ENCODE results near the gene NFIA.
"Not testable (repeated sequence)": the region's sequence is repeated elsewhere in the genome, so short reads cannot be mapped to it uniquely, and the experiment has no call there.

The NFIA gene

DNA sequence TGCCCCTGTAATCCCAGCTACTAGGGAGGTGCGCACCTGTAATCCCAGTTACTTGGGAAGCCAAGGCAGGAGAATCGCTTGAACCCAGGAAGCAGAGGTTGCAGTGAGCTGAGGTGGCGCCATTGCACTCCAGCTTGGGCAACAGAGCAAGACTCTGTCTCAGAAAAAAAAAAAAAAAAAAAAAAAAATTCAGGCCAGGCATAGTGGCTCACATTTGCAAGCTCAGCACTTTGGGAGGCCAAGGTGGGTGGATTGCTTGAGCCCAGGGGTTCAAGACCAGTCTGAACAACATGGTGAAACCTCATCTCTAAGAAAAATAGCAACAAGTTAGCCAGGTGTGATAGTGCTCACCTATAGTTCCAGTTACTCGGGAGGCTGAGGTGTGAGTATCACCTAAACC is 20.8 kb upstream of the NFIA start:
- DNase-seq, result not testable (repeated sequence)

GRCh38 chr1:61064673-61065072 is 17.7 kb upstream of the NFIA start:
- DNase-seq, result no peak

DNA sequence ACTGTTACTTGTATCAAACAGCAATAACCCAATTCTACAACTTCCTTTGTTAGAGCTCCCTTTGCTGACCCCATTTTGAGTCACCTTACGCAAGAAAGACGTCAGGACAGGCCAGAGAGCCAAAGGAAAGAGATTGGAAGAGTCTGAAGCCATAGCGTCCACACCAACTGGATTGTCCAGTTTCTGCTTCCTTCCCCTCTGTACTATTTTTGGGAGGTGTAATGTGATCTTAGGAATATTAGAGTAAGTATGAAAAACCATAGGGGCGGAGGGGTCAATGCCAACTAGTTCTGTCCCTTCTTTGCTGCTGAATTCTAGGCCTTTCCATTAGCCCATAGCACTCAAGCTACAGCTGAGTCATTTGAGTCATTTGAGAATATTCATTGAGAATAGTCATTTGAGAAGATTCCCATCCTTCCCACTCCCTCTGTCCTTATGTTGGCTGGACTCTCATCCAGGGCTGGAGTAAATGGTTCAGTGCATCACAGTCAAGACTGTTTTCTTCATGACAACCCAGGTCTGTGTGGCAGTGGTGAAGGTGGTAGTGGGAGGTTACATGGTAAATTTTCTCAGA is 14.8 kb upstream of the NFIA start:
- DNase-seq, result no peak

DNA sequence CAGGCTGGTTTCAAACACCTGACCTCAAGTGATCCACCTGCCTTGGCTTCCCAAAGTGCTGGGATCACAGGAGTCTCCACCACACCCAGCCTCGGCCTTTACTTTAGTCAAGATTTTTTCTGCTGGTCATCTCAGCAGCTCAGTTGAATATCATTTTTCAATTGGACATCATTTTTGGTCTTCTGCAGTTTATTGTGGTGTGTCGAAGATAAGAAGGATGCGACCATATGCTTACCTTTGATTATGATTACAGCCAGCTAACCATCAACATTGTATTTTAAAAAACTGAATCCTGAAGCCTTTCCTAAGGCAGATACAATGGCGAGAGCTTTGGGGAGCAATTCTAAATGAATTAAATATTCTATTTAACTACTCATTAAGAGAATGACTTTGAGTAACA is 12.3 kb upstream of the NFIA start:
- DNase-seq, result no peak

- DNase-seq, result no peak
These were observed 10.9 kb upstream of the NFIA start for GRCh38 chr1:61071205-61072130.

- no peak for DNase-seq
These were observed 8.5 kb upstream of the NFIA start for GRCh38 chr1:61073871-61074270.

DNA sequence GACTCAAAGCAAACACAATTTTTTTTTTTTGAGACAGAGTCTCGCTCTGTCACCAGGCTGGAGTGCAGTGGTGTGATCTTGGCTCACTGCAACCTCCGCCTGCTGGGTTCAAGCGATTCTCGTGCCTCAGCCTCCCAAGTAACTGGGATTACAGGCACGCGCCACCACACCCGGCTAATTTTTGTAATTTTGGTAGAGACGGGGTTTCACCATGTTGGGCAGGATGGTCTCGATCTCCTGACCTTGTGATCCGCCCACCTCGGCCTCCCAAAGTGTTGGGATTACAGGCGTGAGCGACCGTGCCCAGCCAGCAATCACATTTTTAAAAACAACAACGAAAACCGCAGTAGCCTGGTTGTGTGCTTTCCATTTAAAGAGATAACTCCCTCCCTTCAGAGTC is 6.5 kb upstream of the NFIA start:
- not testable (repeated sequence) for DNase-seq

DNA sequence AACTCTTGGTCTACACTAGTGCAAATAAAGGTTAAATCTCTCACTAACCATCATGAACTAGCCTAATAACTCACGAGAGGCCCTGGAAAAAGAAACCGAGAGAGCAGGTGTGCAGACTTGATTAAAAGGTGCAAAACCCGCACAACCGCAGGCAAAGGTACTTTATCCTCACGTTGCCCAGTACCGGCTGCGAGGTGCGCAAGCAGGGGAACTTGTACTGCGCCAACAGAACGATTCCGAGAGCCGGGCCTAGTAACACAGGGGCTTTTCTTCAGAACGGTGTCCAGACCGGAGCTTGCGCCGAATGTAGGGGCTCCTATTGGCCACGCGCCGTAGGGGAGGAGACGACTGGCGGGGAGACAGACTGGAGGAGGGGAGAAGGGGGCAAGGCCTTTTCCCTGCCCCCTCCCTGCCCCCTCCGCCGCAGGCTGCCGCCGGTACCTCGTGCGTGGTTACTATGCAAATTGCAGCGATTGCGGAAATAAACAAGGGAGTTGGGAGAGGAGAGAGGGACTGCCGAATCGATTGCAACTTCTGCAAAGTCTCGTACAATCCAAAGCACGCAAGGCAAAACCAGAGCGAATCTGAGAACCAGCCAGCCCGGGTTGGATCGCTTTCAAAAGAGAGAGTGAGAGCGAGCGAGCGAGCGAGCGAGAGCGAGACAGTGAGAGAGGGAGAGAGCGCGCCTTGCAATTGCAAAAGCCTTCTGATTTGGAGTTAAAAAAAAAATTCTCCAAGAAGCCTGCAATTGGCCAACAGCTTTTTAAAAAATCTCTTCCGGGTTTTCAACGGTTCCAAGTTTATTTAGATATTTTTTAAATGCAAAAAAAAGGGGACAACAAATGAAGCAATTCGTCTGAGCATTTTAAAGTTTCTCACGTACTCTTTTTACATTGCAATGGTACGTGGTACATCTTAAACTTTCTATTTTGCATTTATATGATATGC is 5.4 kb upstream of the NFIA start:
- peak; percentile 81 to 93 for DNase-seq

GRCh38 chr1:61077676-61078541 is 4.5 kb upstream of the NFIA start:
- DNase-seq, result peak; percentile 76 to 98

- DNase-seq, result peak in 1 of 2 donors; percentile 64
These were observed 3.6 kb upstream of the NFIA start for GRCh38 chr1:61078618-61079295.

DNA sequence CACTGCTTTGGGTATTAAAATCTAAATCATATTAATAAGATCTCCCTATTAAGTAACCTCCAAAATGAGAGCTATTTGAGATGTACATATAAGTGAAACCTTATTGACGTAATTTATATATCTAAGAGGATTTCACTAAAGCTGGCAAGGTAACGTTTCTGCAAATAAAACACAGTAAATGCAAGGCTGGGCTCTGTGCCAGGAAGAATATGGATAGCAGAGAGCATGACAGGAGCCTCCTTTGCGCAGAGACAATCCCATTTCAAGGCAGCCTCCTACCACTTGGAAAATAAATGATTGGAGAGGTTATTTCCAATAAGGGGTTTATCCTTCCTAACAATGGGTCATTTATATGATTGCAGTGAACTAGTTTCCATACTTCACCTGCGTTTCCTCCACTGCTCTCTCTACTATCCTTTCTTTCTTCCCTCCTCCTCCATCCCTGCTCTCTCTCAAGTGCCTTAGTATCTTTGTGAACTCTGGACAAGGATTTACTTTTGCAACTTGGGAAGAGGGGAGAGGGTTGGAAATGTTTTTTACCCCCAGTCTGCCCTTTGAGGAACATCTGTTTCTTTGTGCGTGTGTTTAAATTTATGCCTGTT is 3.0 kb upstream of the NFIA start:
- no peak for DNase-seq

- peak; percentile 76 to 93 for DNase-seq
These were observed 2.4 kb upstream of the NFIA start for GRCh38 chr1:61079898-61080336.

GRCh38 chr1:61080413-61081143 is 1.8 kb upstream of the NFIA start:
- peak in 1 of 2 donors; percentile 38 for DNase-seq

- DNase-seq, result no peak
These were observed 1.1 kb upstream of the NFIA start for GRCh38 chr1:61081144-61081685.

- DNase-seq, result peak; percentile 63 to 64
These were observed 563 bp upstream of the NFIA start for GRCh38 chr1:61081686-61082310.

- peak in 1 of 2 donors; percentile 55 for DNase-seq
These were observed 849 bp downstream of the NFIA start for GRCh38 chr1:61083013-61083806.

- DNase-seq, result peak in 1 of 2 donors; percentile 65
These were observed 1.6 kb downstream of the NFIA start for GRCh38 chr1:61083807-61084440.

- no peak for DNase-seq
These were observed 2.2 kb downstream of the NFIA start for GRCh38 chr1:61084491-61085031.
